Smooth muscle cell (in vitro differentiated cells): ENCODE measurements around the gene ST7L. TPM values are rescaled to one million over a fixed set of nuclear protein-coding genes. Genes with fewer than 3 reads are reported as not detected.

Source experiments
- DNase-seq: peaks from one replicate; lab custom pipeline; 2025; ENCODE audit not compliant: unreplicated experiment; lab: John Stamatoyannopoulos, UW
- H2AFZ ChIP-seq: fragments of 200-600 bp; sonication (generic); 2 replicates; pipeline ENCODE4 v1.6.0; 2016; ENCODE audit warnings: antibody characterized with exemption, low read depth, mild to moderate bottlenecking
- H3F3A ChIP-seq: fragments of 200-600 bp; sonication (generic); 2 replicates; pipeline ENCODE4 v1.6.0; 2017; ENCODE audit warnings: antibody characterized with exemption, low read depth
- H3K27ac ChIP-seq: fragments of 200-600 bp; sonication (generic); 2 replicates; pipeline ENCODE4 v1.5.1; 2016; ENCODE audit warnings: low read depth, mild to moderate bottlenecking
- H3K27me3 ChIP-seq: fragments of 200-600 bp; sonication (generic); 2 replicates; pipeline ENCODE4 v1.6.1; 2016; ENCODE audit warnings: low read depth, mild to moderate bottlenecking
- H3K36me3 ChIP-seq: fragments of 200-600 bp; sonication (generic); 2 replicates; pipeline ENCODE4 v1.5.1; 2016; ENCODE audit warnings: low read depth
- H3K4me1 ChIP-seq: fragments of 200-600 bp; sonication (generic); 2 replicates; pipeline ENCODE4 v1.5.1; 2016; ENCODE audit warnings: low read depth
- H3K4me2 ChIP-seq: fragments of 200-600 bp; sonication (generic); 2 replicates; pipeline ENCODE4 v1.6.0; 2016; ENCODE audit warnings: mild to moderate bottlenecking
- H3K4me3 ChIP-seq: fragments of 200-600 bp; sonication (generic); 2 replicates; pipeline ENCODE4 v1.5.1; 2016; ENCODE audit warnings: mild to moderate bottlenecking
- H3K79me2 ChIP-seq: fragments of 200-600 bp; sonication (generic); 2 replicates; pipeline ENCODE4 v1.6.0; 2016; ENCODE audit warnings: low read depth, mild to moderate bottlenecking
- H3K9ac ChIP-seq: fragments of 200-600 bp; sonication (generic); 2 replicates; pipeline ENCODE4 v1.6.0; 2016; ENCODE audit warnings: low read depth
- H3K9me3 ChIP-seq: fragments of 200-600 bp; sonication (generic); replicated peaks from 2 replicates; pipeline ENCODE4 v1.5.1; 2016; ENCODE audit warnings: low read depth
- H4K20me1 ChIP-seq: fragments of 200-600 bp; sonication (generic); 2 replicates; pipeline ENCODE4 v1.6.0; 2016; ENCODE audit warnings: low read depth
- CTCF ChIP-seq: fragments of 200-600 bp; sonication (generic); IDR thresholded peaks from 2 replicates; pipeline ENCODE4 v1.5.1; 2017; ENCODE audit warnings: borderline replicate concordance, mild to moderate bottlenecking, antibody characterized with exemption; ENCODE audit not compliant: insufficient read depth, poor library complexity, severe bottlenecking
- WGBS: methylation state at CpG from one replicate; pipeline ENCODE4 v1.1.7; 2016; ENCODE audit warnings: low lambda C conversion rate; 5-methylcytosine and 5-hydroxymethylcytosine counted together
- polyA plus RNA-seq: library from polyadenylated mRNA; unstranded; fragments of >200 nt; fragmentation: Nextera tagmentation; extraction: Ambion mirVana; gene quantifications from 2 replicates; pipeline ENCODE4 v1.2.1, GENCODE V29; 2016
- total RNA-seq: library from RNA; depleted of rRNA; stranded (reverse); fragments of >200 nt; gene quantifications from 2 replicates; pipeline ENCODE4 v1.2.3, GENCODE V29; 2014

Gene ST7L
- total and polyA plus RNA-seq, 2 experiments from 2014 or later: 11.8 to 28.0 TPM

GRCh38 chr1:112548547-112548946 lies 70.4 kb downstream of the ST7L start:
- no peak for DNase-seq
- Histone ChIP-seq H3K27me3 (no peaks in the 10 kb centered on the region), H3K4me3 (no peak overlapping the region), H2AFZ (no peak overlapping the region), H3F3A (peaks cover 30% of the 10 kb centered on the region), H3K36me3 (no peaks in the 10 kb centered on the region), H3K9ac (no peak overlapping the region), H3K4me1 (no peaks in the 10 kb centered on the region), H3K9me3 (no peaks in the 10 kb centered on the region), H4K20me1 (no peaks in the 10 kb centered on the region), H3K27ac (peak overlapping the region; percentile 67), H3K4me2 (peak overlapping the region; percentile 36), H3K79me2 (no peaks in the 10 kb centered on the region)
- 38% methylated on average over 3 of the region's 3 CpGs for WGBS
- no peak for TF ChIP-seq CTCF

- Histone ChIP-seq H3F3A (peaks cover 30% of the 10 kb centered on the region), H3K4me1 (no peaks in the 10 kb centered on the region), H3K36me3 (no peaks in the 10 kb centered on the region), H3K9me3 (no peaks in the 10 kb centered on the region), H3K79me2 (no peaks in the 10 kb centered on the region), H4K20me1 (no peaks in the 10 kb centered on the region), H3K4me2 (no peak overlapping the region), H3K9ac (no peak overlapping the region), H3K27ac (no peak overlapping the region), H3K4me3 (no peak overlapping the region), H2AFZ (no peak overlapping the region), H3K27me3 (no peaks in the 10 kb centered on the region)
- no peak for DNase-seq
- TF ChIP-seq CTCF: no peak
- 71% methylated on average over 2 of the region's 2 CpGs for WGBS
These were observed 72.9 kb downstream of the ST7L start for GRCh38 chr1:112546076-112546475.

GRCh38 chr1:112544751-112545150 lies 74.2 kb downstream of the ST7L start:
- no peaks in the 10 kb centered on the region for H3K9me3 ChIP-seq
- no peaks in the 10 kb centered on the region for H3K36me3 ChIP-seq
- H3K9ac ChIP-seq: no peak overlapping the region
- no peaks in the 10 kb centered on the region for H4K20me1 ChIP-seq
- no peaks in the 10 kb centered on the region for H3K27me3 ChIP-seq
- peak overlapping the region; percentile 89 for H3K27ac ChIP-seq
- 90% methylated on average over 3 of the region's 3 CpGs for WGBS
- no peak overlapping the region for H3K4me3 ChIP-seq
- no peak for DNase-seq
- H2AFZ ChIP-seq: no peak overlapping the region
- H3K4me2 ChIP-seq: peak overlapping the region; percentile 49
- H3K4me1 ChIP-seq: no peaks in the 10 kb centered on the region
- peaks cover 30% of the 10 kb centered on the region for H3F3A ChIP-seq
- TF ChIP-seq CTCF: no peak
- no peaks in the 10 kb centered on the region for H3K79me2 ChIP-seq

GRCh38 chr1:112544011-112544688 lies 74.8 kb downstream of the ST7L start:
- H3K4me1 ChIP-seq: no peaks in the 10 kb centered on the region

More at GRCh38 chr1:112544011-112544688, 74.8 kb downstream of the ST7L start:
- no peak overlapping the region for H3K4me3 ChIP-seq
- no peaks in the 10 kb centered on the region for H3K79me2 ChIP-seq
- no peaks in the 10 kb centered on the region for H3K27me3 ChIP-seq
- DNase-seq: no peak
- H3K9ac ChIP-seq: no peak overlapping the region
- H3K4me2 ChIP-seq: peak overlapping the region; percentile 49
- 9% methylated on average over 1 of the region's 1 CpG for WGBS
- no peaks in the 10 kb centered on the region for H3K9me3 ChIP-seq
- no peak overlapping the region for H2AFZ ChIP-seq
- H3F3A ChIP-seq: peaks cover 24% of the 10 kb centered on the region
- no peak for TF ChIP-seq CTCF
- H4K20me1 ChIP-seq: no peaks in the 10 kb centered on the region
- no peaks in the 10 kb centered on the region for H3K36me3 ChIP-seq
- peak overlapping the region; percentile 89 for H3K27ac ChIP-seq
